ENCODE data around the gene PEF1. TPM values are rescaled to one million over a fixed set of nuclear protein-coding genes. Genes with fewer than 3 reads are reported as not detected.

The PEF1 gene
- total RNA-seq, 1 experiment from 2014 or later = 33.7 TPM

GRCh38 chr1:31614414-31615005 lies 30.2 kb downstream of the PEF1 start (continued):
- TF ChIP-seq FOXP1 (CRISPR knock-in tag; IDR thresholded peaks at IDR 0.05; ENCODE audit: borderline replicate concordance) (no peak), PREB (CRISPR knock-in tag; IDR thresholded peaks at IDR 0.05; ENCODE audit: borderline replicate concordance) (no peak), GTF2I (CRISPR knock-in tag; conservative IDR thresholded peaks at IDR 0.05) (no peak)

GRCh38 chr1:31609514-31610118 lies 35.1 kb downstream of the PEF1 start:
- Mint-ChIP-seq H3K4me3 (no peak overlapping the region), H3K4me1 (0 out of 2 replicates have a peak, but pooled peaks cover 6% of the 10 kb centered on the region), H3K27ac (no peak overlapping the region), H3K27me3 (ENCODE audit: low read depth) (no peaks in the 10 kb centered on the region), H3K36me3 (no peaks in the 10 kb centered on the region), H3K9me3 (no peaks in the 10 kb centered on the region; the same call in 1 of the 2 replicates)
- DNase-seq (ENCODE audit: low spot score) = no peak
- POLR2A ChIA-PET = no interaction called here
- no peak for ATAC-seq
- TF ChIP-seq USF2 (CRISPR knock-in tag; IDR thresholded peaks at IDR 0.05) = no peak
- CTCF ChIA-PET = interaction anchor here (1.0 to 3.5 kb wide), 2 partner anchors 8 to 105 kb away, joined by 4 to 18 read pairs; partner anchors contain the start of gene HCRTR1

- ChIA-PET POLR2A (interaction anchor here (2.2 kb wide), 1 partner anchor 11 kb away, joined by 6 read pairs; no protein-coding TSS in a partner anchor), CTCF (interaction anchor here (1.1 to 3.5 kb wide), 3 partner anchors 10 to 58 kb away, joined by 3 to 18 read pairs (median 7); partner anchors contain the start of gene HCRTR1)
- no peak for ATAC-seq
- no peak for TF ChIP-seq USF1 (CRISPR knock-in tag; IDR thresholded peaks at IDR 0.05)
- H3K4me1 Mint-ChIP-seq = 0 out of 2 replicates have a peak, but pooled peaks cover 3% of the 10 kb centered on the region
- DNase-seq (ENCODE audit: low spot score) = no peak
- no peaks in the 10 kb centered on the region; the same call in 1 of the 2 replicates for H3K9me3 Mint-ChIP-seq
- no peaks in the 10 kb centered on the region for H3K36me3 Mint-ChIP-seq
- no peak overlapping the region for H3K4me3 Mint-ChIP-seq
- no peak overlapping the region for H3K27ac Mint-ChIP-seq
- H3K27me3 Mint-ChIP-seq (ENCODE audit: low read depth) = no peaks in the 10 kb centered on the region
Observed at GRCh38 chr1:31607360-31607759, 37.3 kb downstream of the PEF1 start.

GRCh38 chr1:31605908-31606427 lies 38.7 kb downstream of the PEF1 start:
- Mint-ChIP-seq H3K4me3 (no peak overlapping the region), H3K9me3 (no peaks in the 10 kb centered on the region), H3K4me1 (0 out of 2 replicates have a peak, but pooled peaks cover 3% of the 10 kb centered on the region), H3K27ac (no peak overlapping the region), H3K27me3 (ENCODE audit: low read depth) (no peaks in the 10 kb centered on the region), H3K36me3 (no peaks in the 10 kb centered on the region)
- no peak for ATAC-seq
- CTCF ChIA-PET = interaction anchor here (1.1 kb wide), 1 partner anchor 15 kb away, joined by 3 read pairs; no protein-coding TSS in a partner anchor
- POLR2A ChIA-PET = interaction anchor here (2.2 kb wide), 1 partner anchor 13 kb away, joined by 6 read pairs; no protein-coding TSS in a partner anchor
- no peak for TF ChIP-seq AFF4 (CRISPR knock-in tag; IDR thresholded peaks at IDR 0.05; ENCODE audit: borderline replicate concordance)
- TF ChIP-seq RORB (CRISPR knock-in tag; IDR thresholded peaks at IDR 0.05) = no peak
- TF ChIP-seq ZNF138 (CRISPR knock-in tag; conservative IDR thresholded peaks at IDR 0.05) = no peak
- TF ChIP-seq USF2 (CRISPR knock-in tag; IDR thresholded peaks at IDR 0.05) = no peak
- no peak for TF ChIP-seq ZNF219 (CRISPR knock-in tag; IDR thresholded peaks at IDR 0.05; ENCODE audit: borderline replicate concordance)
- TF ChIP-seq CDX4 (CRISPR knock-in tag; IDR thresholded peaks at IDR 0.05; ENCODE audit: borderline replicate concordance) = no peak
- TF ChIP-seq EMX1 (CRISPR knock-in tag; IDR thresholded peaks at IDR 0.05) = no peak
- TF ChIP-seq ZNF416 (CRISPR knock-in tag; IDR thresholded peaks at IDR 0.05) = no peak
- TF ChIP-seq SMAD3 (CRISPR knock-in tag; IDR thresholded peaks at IDR 0.05; ENCODE audit: borderline replicate concordance) = no peak
- no peak for TF ChIP-seq ZBTB43 (CRISPR knock-in tag; IDR thresholded peaks at IDR 0.05)
- no peak for TF ChIP-seq ZBTB21 (CRISPR knock-in tag; IDR thresholded peaks at IDR 0.05; ENCODE audit: borderline replicate concordance)
- no peak for TF ChIP-seq MXD4 (CRISPR knock-in tag; IDR thresholded peaks at IDR 0.05; ENCODE audit: borderline replicate concordance)
- no peak for DNase-seq (ENCODE audit: low spot score)

Measured in WTC11 (cell line).